ENCODE results near the gene ELF5.

- no peak for TF ChIP-seq RFX5 (IDR thresholded peaks at IDR 0.05; ENCODE audit: low read depth, low read length)
- TF ChIP-seq EZH2 (conservative IDR thresholded peaks at IDR 0.05; ENCODE audit: low read depth, low read length), result no peak
- no peak for TF ChIP-seq CBX1 (IDR thresholded peaks at IDR 0.05; ENCODE audit: low read depth)
Observed at GRCh38 chr11:34501949-34502348, 11.6 kb downstream of the ELF5 start.

All from HepG2 (cell line).